T-helper 17 cell (primary cell): ENCODE results near the gene IMPDH1. TPM values are rescaled to one million over a fixed set of nuclear protein-coding genes. Genes with fewer than 3 reads are reported as not detected.
A peak's percentile ranks its signal among the peaks of the same experiment; 100 is the strongest.

ENCODE experiments used
- ATAC-seq: fragments of 150-1000 bp; cut with Tn5 transposase; 2 replicates; pipeline ENCODE4 v1.10.0; 2021; ENCODE audit warnings: mild to moderate bottlenecking, moderate library complexity
- DNase-seq, 3 donors: peaks; one replicate each; pipeline versions ENCODE4 v3.0.0 to v3.0.0-alpha.2; 2020 to 2021
- H3K9me3 ChIP-seq: one replicate; pipeline ENCODE4 v1.7.0; 2013; ENCODE audit warnings: low read length, mild to moderate bottlenecking; ENCODE audit not compliant: control insufficient read depth, poor library complexity, severe bottlenecking
- H3K27ac Mint-ChIP-seq: one replicate; pipeline ENCODE4 v1.8.0; 2022; ENCODE audit warnings: mild to moderate bottlenecking, moderate library complexity, mixed read lengths
- H3K27me3 Mint-ChIP-seq: one replicate; pipeline ENCODE4 v1.8.0; 2022; ENCODE audit warnings: mixed read lengths
- H3K36me3 Mint-ChIP-seq: one replicate; pipeline ENCODE4 v1.8.0; 2022; ENCODE audit warnings: low read depth, mixed read lengths
- H3K4me1 Mint-ChIP-seq: one replicate; pipeline ENCODE4 v1.8.0; 2022; ENCODE audit warnings: mild to moderate bottlenecking, mixed read lengths
- H3K4me3 Mint-ChIP-seq: one replicate; pipeline ENCODE4 v1.8.0; 2022; ENCODE audit warnings: mild to moderate bottlenecking, moderate library complexity, mixed read lengths
- total RNA-seq, 4 donors: library from RNA in 2 of 4; stranded (reverse) in 2 of 4; gene quantifications; one replicate each; pipeline ENCODE4 v1.2.3 and lab custom pipeline; 2022 to 2026

IMPDH1 gene
- total RNA-seq, 2 donors from 2014 or later, result 52.5 to 55.9 TPM

DNA sequence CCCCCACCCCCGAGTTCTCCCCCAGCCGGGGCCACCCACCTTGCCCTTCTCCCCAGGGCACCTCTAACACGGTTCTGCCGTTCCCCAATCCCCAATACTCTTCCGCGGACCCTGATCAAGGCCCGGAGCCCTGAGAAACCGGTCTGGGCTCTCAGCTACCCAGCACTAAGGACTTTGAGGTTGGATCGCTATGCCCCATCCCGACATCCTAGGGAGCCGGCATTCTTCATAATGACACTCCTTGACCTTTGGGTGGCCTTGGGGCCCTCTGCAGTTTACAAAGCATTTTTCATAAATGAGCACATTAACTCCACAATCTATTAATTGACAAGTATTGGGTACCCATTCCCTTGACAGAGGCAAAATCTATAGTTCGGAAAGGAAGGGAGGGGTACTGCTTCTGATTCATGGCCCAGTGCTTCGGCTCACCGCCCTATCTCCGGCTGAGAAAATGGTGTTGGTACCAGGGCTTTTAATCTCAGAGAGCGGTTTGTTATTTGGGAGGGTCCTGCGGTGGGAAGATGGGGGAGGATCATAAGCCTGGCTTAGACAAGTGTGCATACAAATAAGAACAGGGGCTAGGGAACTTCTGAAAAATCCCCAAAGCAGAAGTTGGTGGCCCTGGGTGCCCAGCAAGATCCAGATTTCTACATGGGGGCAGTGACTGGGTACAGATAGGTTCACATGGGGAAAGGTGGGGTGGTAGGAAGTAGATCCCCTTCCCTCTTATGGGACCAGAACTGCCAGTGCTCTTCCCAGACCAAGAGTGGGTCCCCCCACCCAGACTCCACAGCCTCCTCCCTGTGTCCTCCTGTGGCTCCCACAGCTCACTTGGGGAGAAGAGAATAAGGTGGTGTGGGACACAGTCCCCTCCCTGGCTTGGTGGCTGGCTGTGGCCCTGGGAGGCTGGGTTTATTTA is 3.2 kb downstream of the IMPDH1 start:
- no peak for ATAC-seq
- Mint-ChIP-seq H3K27ac (peak overlapping the region; percentile 59), H3K4me1 (peaks cover 37% of the 10 kb centered on the region), H3K27me3 (no peaks in the 10 kb centered on the region), H3K36me3 (peaks cover 2% of the 10 kb centered on the region), H3K4me3 (peak overlapping the region; percentile 89)
- no peak for DNase-seq
- no peaks in the 10 kb centered on the region for H3K9me3 ChIP-seq

DNA sequence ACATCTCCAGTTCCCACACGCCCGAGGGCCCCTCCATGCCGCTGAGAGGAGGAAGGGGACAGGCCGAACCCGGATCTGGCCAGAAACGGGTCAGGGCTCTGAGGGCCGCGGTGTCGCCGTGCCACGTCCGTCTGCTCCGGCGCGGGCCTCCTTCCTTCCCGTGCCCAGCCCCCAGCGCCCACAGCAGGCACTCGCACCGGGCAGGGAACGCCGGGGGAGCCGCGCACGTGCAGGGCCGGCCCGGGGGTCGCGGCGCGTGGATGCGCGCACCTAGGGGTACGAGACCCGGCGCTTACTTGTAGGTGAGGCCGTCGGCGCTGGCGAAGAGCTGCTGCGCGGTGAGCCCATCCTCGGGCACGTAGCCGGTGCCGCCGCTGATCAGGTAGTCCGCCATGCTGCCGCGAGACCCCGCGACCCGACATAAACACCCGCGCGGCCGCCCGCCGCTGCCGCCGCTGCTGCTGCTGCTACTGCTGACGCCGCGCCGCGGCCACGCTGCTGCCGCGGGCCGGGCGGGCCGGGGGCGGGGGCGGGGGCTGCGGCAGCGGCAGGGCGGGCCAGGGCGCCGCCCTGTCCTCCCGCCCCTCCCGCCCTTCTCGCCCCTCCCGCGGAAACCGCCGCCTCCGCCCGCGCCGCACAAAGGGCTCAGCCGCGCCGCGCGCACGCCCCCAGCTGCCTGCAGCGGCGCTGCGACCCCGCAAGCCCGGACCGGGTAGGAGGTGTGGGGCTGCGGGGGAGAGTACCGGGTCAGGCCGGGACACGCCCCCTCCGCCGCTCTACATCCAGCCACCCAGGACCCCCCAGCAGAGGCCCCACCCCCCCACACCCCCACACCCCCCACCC is 4.1 kb downstream of the IMPDH1 start:
- peak overlapping the region; percentile 90 for H3K4me3 Mint-ChIP-seq
- ATAC-seq, result peak; percentile 31
- peak; percentile 39 to 72 (median 68) for DNase-seq
- no peak overlapping the region for H3K27ac Mint-ChIP-seq
- H3K4me1 Mint-ChIP-seq, result peaks cover 43% of the 10 kb centered on the region
- H3K9me3 ChIP-seq, result no peaks in the 10 kb centered on the region
- no peaks in the 10 kb centered on the region for H3K27me3 Mint-ChIP-seq
- peaks cover 2% of the 10 kb centered on the region for H3K36me3 Mint-ChIP-seq

DNA sequence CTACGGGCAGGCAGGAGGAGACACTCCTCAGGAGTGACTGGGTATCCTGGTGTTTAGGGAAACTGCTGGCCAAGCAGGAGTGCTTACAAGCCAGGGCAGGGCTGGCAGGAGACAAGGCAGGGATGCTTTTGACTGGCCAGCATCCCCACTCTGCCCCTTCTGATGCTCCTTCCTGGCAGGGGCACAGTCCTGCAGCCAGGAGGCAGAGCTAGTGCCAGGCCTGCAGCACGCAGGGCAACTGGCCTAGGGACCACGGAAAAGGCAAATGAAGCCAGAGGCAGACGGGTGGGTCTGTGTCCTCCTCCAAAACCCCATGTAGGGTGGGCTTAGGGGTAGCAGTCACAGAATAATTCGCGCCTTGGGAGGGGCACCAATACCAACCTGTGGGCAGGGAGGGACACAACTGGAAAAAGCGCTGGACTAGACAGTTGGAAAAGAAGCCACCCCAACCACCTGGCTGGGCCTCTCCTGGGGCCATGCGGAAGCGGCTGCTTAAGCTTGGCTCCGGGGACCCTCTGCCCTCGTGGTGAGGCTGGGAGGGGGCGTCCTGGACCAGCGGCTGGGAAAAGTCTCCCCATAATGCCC is 4.8 kb downstream of the IMPDH1 start:
- no peaks in the 10 kb centered on the region for H3K9me3 ChIP-seq
- Mint-ChIP-seq H3K27me3 (no peaks in the 10 kb centered on the region), H3K4me3 (peak overlapping the region; percentile 90), H3K27ac (peak overlapping the region; percentile 77), H3K4me1 (peaks cover 39% of the 10 kb centered on the region), H3K36me3 (peaks cover 5% of the 10 kb centered on the region)
- no peak for ATAC-seq
- DNase-seq, result no peak

- ATAC-seq, result no peak
- Mint-ChIP-seq H3K27me3 (no peaks in the 10 kb centered on the region), H3K27ac (peak overlapping the region; percentile 39), H3K4me3 (peak overlapping the region; percentile 90), H3K36me3 (peaks cover 5% of the 10 kb centered on the region), H3K4me1 (peaks cover 39% of the 10 kb centered on the region)
- H3K9me3 ChIP-seq, result no peaks in the 10 kb centered on the region
- DNase-seq, result no peak
These were observed 5.6 kb downstream of the IMPDH1 start for GRCh38 chr7:128404143-128404681.

DNA sequence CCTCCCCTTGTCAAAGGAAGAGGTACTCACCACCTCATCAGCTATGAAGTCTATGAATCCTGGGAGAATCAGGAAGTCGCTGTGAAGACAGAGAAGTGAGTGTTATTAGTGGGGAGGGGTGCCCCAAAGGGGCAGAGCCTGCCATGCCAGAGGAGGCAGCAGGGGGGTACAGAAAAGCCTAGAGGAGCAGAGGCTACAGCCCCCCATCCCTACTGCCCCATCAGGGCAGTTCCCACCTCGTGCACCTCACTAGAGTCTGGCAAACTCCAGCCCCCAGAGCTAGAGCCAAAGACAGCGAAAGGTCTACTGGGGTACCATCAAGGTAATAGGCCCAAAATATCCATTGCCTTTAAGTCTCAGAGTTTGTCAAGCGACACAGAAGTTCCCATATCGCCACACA is 6.1 kb downstream of the IMPDH1 start:
- peaks cover 5% of the 10 kb centered on the region for H3K36me3 Mint-ChIP-seq
- no peaks in the 10 kb centered on the region for H3K27me3 Mint-ChIP-seq
- no peaks in the 10 kb centered on the region for H3K9me3 ChIP-seq
- H3K4me3 Mint-ChIP-seq, result peak overlapping the region; percentile 28
- ATAC-seq, result no peak
- DNase-seq, result no peak
- peaks cover 34% of the 10 kb centered on the region for H3K4me1 Mint-ChIP-seq
- peak overlapping the region; percentile 39 for H3K27ac Mint-ChIP-seq

- DNase-seq (no peak), ATAC-seq (no peak)
- no peak overlapping the region for H3K27ac Mint-ChIP-seq
- peaks cover 5% of the 10 kb centered on the region for H3K36me3 Mint-ChIP-seq
- no peaks in the 10 kb centered on the region for H3K27me3 Mint-ChIP-seq
- H3K4me1 Mint-ChIP-seq, result peaks cover 28% of the 10 kb centered on the region
- no peak overlapping the region for H3K4me3 Mint-ChIP-seq
- no peaks in the 10 kb centered on the region for H3K9me3 ChIP-seq
These were observed 7.4 kb downstream of the IMPDH1 start for GRCh38 chr7:128402356-128402755.

DNA sequence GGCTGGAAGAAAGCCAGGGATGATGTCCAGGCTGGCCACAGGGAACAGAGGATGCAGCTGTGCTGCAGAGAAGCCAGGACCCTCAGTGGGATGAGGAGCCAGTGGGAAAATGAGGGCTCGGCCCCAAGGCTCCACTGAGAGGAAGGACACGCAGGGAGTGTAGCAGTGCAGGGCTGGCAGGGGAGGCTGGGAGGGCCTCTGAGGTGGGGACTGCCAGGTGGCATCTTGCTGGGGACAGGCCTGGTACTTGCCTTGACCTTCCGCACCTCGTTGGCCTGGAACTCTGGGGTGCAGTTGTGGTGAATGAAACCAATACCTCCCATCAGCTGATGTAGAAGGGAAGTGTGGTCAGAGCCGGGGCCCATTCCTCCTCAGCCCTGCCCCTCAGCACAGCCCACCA is 9.2 kb downstream of the IMPDH1 start:
- Mint-ChIP-seq H3K27ac (no peak overlapping the region), H3K36me3 (peaks cover 5% of the 10 kb centered on the region)
- no peak for ATAC-seq

DNA sequence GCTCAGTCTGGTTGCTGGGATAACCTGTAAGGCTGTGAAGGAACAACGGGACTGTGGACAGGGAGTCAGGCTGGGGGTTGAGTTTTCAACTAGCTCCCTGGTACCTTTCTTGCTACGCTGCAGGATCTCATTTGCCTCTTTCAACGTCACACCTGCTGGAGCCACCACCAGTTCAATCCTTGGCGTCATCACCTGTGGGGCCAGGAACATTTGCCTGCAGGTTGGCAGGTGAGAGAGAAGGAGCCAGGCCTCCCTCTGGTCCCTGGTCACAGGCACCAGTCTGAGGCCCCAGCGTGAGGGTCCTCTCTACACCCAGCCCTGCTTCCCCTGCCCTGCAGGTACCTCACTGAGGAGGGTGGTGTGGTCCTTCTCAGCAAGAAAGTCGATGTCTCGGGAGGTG is 9.8 kb downstream of the IMPDH1 start:
- H3K36me3 Mint-ChIP-seq, result peaks cover 5% of the 10 kb centered on the region

More for the DNA sequence above, 9.2 kb downstream of the IMPDH1 start:
- Mint-ChIP-seq H3K4me1 (peaks cover 19% of the 10 kb centered on the region), H3K4me3 (no peak overlapping the region), H3K27me3 (no peaks in the 10 kb centered on the region)
- H3K9me3 ChIP-seq, result no peaks in the 10 kb centered on the region
- DNase-seq, result no peak

DNA sequence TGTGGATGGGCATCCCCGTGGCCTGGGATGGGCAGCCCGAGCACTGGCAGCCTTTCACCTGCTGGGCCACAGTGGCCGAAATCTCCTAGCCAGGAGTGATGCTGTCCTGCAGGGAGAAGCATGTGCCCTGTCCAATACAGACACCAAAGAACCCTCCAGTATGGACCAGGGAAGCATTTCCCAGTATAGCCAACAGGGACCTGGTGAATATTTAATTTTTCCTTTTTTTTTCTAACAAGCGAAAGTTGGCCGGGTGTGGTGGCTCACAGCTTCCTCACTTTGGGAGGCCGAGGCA is 11.0 kb downstream of the IMPDH1 start:
- ATAC-seq (no peak), DNase-seq (no peak)
- peaks cover 5% of the 10 kb centered on the region for H3K36me3 Mint-ChIP-seq
- H3K9me3 ChIP-seq, result no peaks in the 10 kb centered on the region
- no peaks in the 10 kb centered on the region for H3K27me3 Mint-ChIP-seq
- H3K4me3 Mint-ChIP-seq, result no peak overlapping the region
- peaks cover 9% of the 10 kb centered on the region for H3K4me1 Mint-ChIP-seq
- no peak overlapping the region for H3K27ac Mint-ChIP-seq

More for the DNA sequence above, 9.8 kb downstream of the IMPDH1 start:
- Mint-ChIP-seq H3K4me3 (no peak overlapping the region), H3K4me1 (peaks cover 18% of the 10 kb centered on the region), H3K27ac (no peak overlapping the region), H3K27me3 (no peaks in the 10 kb centered on the region)
- no peaks in the 10 kb centered on the region for H3K9me3 ChIP-seq
- DNase-seq (no peak), ATAC-seq (no peak)

GRCh38 chr7:128398016-128398840 is 11.6 kb downstream of the IMPDH1 start:
- H3K4me3 Mint-ChIP-seq, result no peak overlapping the region
- ATAC-seq (peak; percentile 54), DNase-seq (peak in 2 of 3 donors; percentile 28 to 32)
- H3K36me3 Mint-ChIP-seq, result peaks cover 3% of the 10 kb centered on the region
- H3K27ac Mint-ChIP-seq, result no peak overlapping the region
- no peaks in the 10 kb centered on the region for H3K27me3 Mint-ChIP-seq
- H3K4me1 Mint-ChIP-seq, result peaks cover 6% of the 10 kb centered on the region
- H3K9me3 ChIP-seq, result no peaks in the 10 kb centered on the region

DNA sequence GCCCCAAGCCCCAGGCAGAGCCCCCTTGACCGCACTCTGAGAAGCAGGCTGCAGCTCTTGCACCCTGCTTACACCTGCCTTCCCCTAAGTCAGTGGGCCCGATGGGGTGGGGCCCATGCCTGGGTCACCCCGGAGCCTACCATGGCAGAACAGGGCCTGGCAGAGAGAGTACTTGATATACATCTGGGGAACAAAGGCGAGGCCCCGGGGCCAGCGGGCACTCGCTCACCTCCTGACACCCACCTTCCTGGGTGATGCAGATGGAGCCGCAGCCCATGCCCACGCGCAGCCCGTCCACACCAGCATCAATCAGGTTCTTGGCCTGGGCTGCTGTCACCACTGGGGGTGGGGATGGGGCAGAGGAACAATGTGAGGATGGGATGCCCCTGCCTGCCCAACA is 13.4 kb downstream of the IMPDH1 start:
- Mint-ChIP-seq H3K27me3 (no peaks in the 10 kb centered on the region), H3K27ac (no peak overlapping the region), H3K4me3 (no peak overlapping the region), H3K4me1 (peaks cover 4% of the 10 kb centered on the region), H3K36me3 (peaks cover 3% of the 10 kb centered on the region)
- no peak for DNase-seq
- no peak for ATAC-seq
- no peaks in the 10 kb centered on the region for H3K9me3 ChIP-seq

- Mint-ChIP-seq H3K4me1 (no peaks in the 10 kb centered on the region), H3K36me3 (peaks cover 3% of the 10 kb centered on the region), H3K27ac (no peak overlapping the region), H3K27me3 (no peaks in the 10 kb centered on the region), H3K4me3 (no peak overlapping the region)
- no peaks in the 10 kb centered on the region for H3K9me3 ChIP-seq
- DNase-seq (no peak), ATAC-seq (no peak)
These were observed 14.0 kb downstream of the IMPDH1 start for GRCh38 chr7:128395748-128396147.
